CD1c-positive myeloid dendritic cell (primary cell): ENCODE data around the gene SIPA1L3.

Experiments used
- DNase-seq: peaks from one replicate; pipeline ENCODE4 v3.0.0-alpha.2; 2016; ENCODE audit errors: extremely low spot score

Gene SIPA1L3

DNA sequence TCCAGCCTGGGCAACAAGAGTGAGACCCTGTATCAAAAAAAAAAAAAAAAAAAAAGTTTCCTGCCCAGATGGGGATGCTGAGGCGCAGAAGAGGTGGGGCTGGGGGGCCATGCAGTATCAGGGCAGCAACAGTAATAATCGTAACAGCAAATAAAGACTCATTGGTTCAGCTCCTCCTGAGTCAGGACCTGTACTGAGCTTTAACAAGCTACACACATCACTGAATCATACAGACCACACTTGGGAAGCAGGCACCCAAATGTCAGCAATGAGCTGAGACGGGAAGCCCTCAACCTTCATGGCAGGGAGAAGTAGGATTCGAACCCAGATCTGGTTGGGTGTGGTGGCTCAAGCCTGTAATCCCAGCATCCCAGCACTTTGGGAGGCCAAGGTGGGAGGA is 327.6 kb downstream of the SIPA1L3 start:
- no peak for DNase-seq

DNA sequence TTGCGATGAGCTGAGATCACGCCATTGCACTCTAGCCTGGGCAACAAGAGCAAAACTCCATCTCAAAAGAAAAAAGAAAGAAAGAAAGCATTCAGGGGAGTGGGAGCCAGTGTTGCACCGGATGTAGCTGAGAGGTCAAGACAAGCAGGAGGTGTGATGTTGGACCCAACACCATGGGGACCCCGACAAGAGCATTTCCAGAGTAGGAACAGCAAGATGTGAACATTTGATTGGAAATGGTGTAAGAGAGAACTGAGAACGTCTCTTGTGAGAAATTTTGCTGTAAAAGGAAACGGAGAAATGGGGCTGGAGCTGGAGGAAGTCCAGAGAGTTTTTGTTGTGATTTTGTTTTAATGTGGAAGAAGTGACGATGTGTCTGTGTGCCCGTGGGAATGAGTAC is 332.8 kb downstream of the SIPA1L3 start:
- DNase-seq = no peak

DNA sequence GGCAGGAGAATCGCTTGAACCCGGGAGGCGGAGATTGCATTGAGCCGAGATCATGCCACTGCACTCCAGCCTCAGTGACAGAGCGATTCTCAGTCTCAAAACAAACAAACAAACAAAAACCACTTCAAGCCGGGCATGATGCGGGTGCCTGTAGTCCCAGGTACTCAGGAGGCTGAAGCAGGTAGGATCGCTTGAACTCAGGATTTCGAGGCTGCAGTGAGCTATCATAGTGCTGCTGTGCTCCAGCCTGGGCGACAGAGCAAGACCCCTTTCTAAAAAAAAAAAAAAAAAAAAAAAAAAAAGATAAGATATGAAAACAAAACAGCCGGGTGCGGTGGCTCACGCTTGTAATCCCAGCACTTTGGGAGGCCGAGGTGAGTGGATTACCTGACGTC is 336.3 kb downstream of the SIPA1L3 start:
- DNase-seq = no peak

DNA sequence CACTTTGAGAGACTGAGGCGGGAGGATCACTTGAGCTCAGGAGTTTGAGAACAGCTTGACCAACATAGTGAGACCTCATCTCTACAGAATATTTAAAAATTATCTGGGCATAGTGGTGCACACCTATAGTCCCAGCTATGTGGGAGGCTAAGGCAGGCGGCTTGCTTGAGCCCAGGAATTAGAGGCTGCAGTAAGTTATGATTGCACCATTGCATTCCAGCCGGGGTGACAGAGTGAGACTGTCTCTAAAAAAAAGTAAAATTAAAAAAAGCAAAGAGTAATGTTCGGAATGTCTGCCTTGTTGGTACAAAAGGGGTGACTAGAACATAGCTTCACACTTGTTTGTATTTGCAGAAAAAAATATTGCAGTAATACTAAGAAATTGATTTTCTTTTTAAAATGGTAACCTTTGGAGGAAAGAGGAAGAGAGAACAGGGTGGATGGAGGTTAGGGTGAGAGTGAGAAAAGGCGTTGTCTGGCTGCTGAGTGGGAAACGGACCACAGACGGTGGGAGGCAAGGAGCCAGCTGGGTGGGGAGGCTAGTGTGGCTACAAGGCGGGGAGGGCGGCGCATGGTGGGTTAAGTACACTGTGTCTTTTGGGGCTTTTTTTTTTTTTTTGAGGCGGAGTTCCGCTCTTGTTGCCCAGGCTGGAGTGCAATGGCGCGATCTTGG is 339.0 kb downstream of the SIPA1L3 start:
- DNase-seq = peak; percentile 46

DNA sequence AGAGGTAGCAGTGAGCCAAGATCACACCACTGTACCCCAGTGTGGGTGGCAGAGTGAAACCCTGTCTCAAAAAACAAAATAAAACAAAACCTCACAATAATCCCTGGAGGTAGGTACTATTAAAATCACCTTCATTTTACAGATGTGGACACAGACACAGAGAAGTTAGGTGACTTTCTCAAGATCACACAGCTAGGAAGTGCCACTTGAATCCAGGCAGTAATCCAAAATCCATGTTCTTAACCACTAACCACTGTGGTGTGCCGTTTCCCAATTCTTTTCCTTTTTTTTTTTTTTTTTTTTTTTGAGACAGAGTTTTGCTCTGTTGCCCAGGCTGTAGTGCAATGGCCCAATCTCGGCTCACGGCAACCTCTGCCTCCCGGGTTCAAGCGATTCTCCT is 340.1 kb downstream of the SIPA1L3 start:
- DNase-seq = no peak

DNA sequence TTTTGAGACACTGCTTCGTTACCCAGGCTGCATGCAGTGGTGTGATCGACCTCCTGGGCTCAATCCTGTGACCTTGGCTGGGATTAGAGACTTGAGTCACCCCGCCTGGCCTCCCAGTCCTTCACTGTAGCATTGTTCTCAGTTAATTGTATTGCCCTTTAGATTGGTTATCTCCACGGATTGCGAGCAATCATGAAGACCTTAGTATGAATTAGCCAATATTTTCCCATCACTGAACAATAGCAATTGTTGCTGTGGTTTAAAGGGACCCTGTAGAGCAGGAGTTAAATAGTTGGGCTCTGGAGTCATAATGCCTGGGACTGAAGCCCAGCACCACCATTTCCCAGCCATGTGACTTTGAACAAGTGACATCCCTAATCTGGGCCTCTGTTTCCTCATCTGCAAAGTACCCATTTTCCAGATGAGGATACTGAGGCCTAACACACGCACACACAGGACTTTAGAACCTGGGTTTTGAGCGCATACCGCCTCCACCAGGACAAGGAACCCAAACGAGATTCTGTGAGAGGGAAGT is 340.8 kb downstream of the SIPA1L3 start:
- DNase-seq = no peak

DNA sequence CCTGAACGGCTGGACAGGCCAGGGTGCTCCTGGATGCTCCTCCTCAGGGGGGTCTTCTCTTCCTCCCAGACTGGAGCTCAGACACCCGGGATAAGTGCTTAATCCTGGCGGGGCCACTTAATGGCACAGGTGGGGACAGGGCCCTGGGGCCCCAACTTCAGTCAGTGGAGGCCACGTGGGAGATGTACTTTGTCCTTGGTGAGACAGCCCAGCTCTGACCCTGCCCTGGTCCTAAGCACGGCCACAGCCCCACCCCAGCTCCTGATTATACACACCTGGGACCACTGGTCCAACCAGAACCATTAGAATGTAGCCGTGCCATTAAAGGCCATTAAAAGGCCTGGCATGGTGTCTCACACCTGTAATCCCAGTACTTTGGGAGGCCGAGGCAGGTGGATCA is 341.4 kb downstream of the SIPA1L3 start:
- no peak for DNase-seq

DNA sequence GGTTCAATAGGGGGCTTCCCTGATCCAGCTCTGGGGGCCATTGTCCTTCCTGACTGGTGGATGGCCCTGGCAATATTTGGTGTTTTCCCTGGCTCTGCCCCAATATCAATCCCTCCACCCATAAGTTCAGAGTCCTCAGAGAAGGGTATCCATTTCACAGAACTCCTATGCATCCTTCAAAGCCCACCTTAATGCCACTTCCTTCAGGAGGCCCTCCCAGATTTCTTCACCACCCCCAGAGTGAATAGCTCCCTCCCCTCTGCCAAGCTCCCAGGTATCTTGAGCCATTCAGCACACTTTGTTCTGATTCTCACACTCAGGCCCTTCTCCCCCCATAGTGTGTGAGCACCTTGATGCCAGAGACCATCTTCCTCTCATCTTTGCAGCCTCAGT is 343.4 kb downstream of the SIPA1L3 start:
- DNase-seq = no peak

DNA sequence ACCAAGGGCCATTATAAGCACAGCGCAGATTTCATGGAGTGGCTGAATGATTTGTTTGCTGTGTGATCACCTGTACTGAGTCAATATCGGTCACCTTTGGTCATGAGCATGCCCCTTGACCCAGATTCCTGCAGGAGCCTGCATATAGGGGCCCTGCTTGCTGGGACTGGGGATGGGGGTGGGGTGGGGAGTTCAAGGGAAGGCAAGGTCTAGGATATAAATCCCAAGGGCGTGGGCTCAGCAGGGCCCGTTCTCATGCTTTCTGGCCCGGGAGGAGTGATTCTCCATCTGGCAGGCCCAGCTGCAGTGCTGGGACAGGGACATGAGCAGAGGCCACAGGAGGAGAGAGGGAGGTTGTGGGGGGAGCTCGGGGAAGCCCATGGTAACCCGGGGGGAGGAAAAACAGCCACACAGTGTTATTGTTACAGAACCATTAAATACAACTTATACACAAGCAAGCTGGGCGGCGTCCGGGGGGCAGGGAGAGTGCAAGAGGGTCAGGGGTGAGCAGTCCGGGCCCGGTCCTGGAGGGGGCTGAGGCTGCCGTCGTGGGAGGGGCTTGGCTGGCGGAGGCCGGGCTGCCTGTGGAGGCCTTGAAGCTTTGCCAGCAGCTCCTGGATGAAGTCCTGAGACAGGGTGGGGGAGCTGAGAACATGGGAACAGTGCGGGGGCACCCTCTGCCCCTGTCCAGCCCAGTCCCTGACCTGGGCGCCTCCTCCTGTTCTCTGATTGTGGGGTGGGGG is 344.0 kb downstream of the SIPA1L3 start:
- no peak for DNase-seq

DNA sequence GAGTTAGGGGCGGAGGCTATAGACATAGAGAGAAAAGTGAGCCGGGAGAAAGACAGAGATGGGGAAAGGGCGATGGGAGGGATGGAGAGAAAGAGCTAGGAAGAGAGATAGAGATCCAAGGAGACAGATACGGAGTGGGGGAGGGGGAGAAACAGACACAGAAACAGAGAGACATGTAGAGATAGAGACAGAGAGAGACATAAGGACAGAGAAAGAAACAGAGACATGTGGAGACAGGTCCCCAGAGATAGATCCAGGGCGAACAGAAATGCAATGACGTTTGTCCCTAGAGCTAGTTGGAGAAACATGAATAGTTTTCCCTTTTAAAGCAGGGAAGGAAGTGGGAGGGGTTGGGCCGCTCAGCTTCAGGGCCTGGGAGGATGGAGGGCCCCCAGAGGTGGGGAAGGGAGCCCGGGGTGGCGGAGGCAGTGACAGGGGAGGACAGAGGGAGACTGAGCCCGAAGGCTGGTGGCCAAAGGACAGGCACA is 344.6 kb downstream of the SIPA1L3 start:
- no peak for DNase-seq

DNA sequence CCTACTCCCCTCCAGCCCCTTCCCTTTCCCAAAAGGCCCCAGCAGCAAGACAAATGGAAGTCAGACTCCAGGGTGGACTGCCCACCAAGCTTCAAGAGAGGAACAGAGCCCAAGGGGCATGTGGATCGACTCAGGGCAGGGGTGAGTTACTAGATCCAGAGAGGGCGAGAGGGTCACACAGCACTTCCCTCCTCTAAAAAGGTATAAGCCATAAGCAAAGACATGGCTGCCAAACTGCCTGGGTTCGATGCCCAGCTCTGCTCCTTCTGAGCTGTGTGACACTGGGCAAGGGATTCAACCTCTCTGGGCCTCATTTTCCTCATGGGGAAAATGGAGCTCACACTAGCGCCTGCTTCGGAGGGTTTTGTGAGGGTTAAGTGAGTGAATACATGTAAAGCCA is 345.4 kb downstream of the SIPA1L3 start:
- no peak for DNase-seq

DNA sequence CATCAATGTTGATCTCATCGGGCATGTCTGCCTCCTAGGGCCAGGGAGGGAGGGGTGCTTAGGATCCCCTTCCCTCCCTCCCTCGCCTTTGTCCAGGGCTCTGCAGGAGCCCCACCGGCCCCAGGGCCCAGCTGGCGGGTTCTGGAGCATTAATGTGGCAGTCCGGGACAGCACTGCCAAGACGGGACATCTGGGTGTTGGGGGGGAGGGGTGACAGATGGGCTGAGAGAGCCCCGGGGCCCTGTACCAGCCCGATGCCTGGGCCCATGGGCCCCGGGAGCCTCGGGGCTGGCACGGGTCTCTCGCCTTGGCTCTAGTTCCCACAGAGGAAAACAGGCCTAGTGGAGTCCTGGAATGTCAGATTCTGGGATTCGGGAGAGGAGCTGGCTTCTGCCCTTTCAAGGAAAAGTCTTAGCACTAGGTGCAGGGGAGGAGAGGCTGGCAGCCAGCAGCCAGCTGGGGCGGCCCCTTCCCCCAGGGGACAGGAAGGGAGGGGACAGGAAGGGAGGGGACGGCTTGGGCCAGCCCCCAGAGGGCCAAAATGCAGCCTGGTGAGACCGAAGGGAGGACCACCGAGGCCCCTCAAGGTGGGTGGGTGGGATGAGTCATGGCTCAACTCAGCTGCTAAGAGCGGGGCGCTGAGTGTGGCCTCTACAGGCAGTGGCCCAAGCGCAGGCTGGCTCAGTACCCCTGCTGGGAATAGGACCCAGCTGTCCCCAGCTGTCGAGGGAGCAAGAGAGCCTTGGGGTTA is 346.1 kb downstream of the SIPA1L3 start:
- no peak for DNase-seq

DNA sequence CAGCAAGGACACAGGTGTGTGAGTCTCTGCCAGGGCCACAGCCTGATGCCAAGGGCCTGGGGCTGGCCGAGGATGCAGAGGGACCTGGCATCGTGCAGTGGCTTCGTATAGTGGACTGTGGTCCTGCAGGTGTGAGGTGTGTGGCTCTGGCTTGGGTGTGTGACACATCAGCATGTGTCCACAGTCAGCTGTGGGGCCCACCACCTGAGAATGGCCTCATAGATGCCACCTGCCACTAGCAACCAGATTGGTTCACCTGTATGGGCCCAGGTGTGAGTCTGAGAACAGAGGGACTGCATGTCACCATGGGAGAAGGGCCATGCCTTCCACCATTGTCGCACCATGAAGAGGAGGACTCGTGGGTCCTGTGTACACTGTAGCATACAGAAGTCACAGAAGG is 346.8 kb downstream of the SIPA1L3 start:
- DNase-seq = no peak

DNA sequence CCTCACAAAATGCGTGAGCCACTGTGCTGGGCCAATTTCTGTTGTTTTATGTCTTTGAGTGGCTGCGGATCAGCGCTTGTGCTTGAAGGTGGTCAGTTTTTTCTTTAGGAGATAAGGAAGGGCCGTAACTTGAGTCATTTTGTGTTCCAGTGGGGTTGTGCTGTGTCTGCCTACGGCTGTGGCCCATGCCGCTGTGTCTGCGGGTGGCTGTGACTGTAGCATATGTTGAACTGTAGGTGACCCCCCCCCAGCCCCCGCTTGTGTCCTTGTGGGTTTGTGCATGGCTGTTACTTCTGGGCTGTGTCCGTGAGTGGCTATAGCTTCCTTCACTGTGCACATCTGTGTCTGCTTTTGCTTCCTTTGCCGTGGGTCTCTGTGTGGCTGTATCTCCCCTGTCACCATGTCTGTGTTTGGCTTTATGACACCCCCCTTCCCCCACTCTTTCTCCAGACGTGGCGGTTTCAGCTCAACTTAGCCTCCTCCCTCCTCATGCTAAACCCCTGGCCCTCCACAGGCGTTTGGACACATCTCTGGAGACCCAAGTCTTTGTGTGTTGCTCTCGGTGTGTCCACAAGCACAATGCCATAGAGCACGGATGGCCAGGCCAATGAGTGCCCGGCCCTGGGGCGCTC is 348.5 kb downstream of the SIPA1L3 start:
- peak; percentile 40 for DNase-seq
